Loucy (cell line): ENCODE data around the gene RPS6KA5.

Experiments
- H2AFZ ChIP-seq: fragments of 200-600 bp; sonication (generic); 2 replicates; pipeline ENCODE4 v1.6.0; 2016; ENCODE audit warnings: antibody characterized with exemption, mild to moderate bottlenecking, low read length, moderate library complexity
- H3F3A ChIP-seq: fragments of 200-600 bp; 2 replicates; pipeline ENCODE4 v1.6.0; 2016; ENCODE audit warnings: antibody characterized with exemption, low read depth, mild to moderate bottlenecking
- H3K27me3 ChIP-seq: fragments of 200-600 bp; sonication (generic); 2 replicates; pipeline ENCODE4 v1.6.1; 2014; ENCODE audit warnings: low read length, mild to moderate bottlenecking; ENCODE audit not compliant: insufficient read depth, poor library complexity, severe bottlenecking
- H3K36me3 ChIP-seq: fragments of 200-600 bp; sonication (generic); 2 replicates; pipeline ENCODE4 v1.6.1; 2016; ENCODE audit warnings: low read length; ENCODE audit not compliant: insufficient read depth
- H3K4me1 ChIP-seq: fragments of 200-600 bp; sonication (generic); 2 replicates; pipeline ENCODE4 v1.5.1; 2014; ENCODE audit warnings: low read length, mild to moderate bottlenecking; ENCODE audit not compliant: insufficient read depth, poor library complexity, severe bottlenecking
- H3K4me2 ChIP-seq: fragments of 200-600 bp; sonication (generic); 2 replicates; pipeline ENCODE4 v1.6.0; 2014; ENCODE audit warnings: antibody characterized with exemption, low read length, low read depth, mild to moderate bottlenecking; ENCODE audit not compliant: poor library complexity, severe bottlenecking
- H3K4me3 ChIP-seq: fragments of 200-600 bp; sonication (generic); 2 replicates; pipeline ENCODE4 v1.5.1; 2014; ENCODE audit warnings: low read length, mild to moderate bottlenecking, mixed read lengths; ENCODE audit not compliant: poor library complexity, severe bottlenecking
- H3K79me2 ChIP-seq: fragments of 200-600 bp; sonication (generic); 2 replicates; pipeline ENCODE4 v1.6.1; 2014; ENCODE audit warnings: low read length; ENCODE audit not compliant: insufficient read depth
- H3K9ac ChIP-seq: fragments of 200-600 bp; sonication (generic); 2 replicates; pipeline ENCODE4 v1.6.0; 2014; ENCODE audit warnings: mild to moderate bottlenecking, low read depth, low read length, moderate library complexity; ENCODE audit not compliant: poor library complexity, severe bottlenecking
- H3K9me2 ChIP-seq: fragments of 200-600 bp; sonication (generic); replicated peaks from 2 replicates; pipeline ENCODE4 v1.6.1; 2016; ENCODE audit warnings: low read depth, low read length, mixed read lengths
- H3K9me3 ChIP-seq: fragments of 200-600 bp; sonication (generic); 2 replicates; pipeline ENCODE4 v1.6.1; 2014; ENCODE audit warnings: mild to moderate bottlenecking, antibody characterized with exemption, low read length, low read depth; ENCODE audit not compliant: insufficient read depth
- H4K20me1 ChIP-seq: fragments of 200-600 bp; sonication (generic); 2 replicates; pipeline ENCODE4 v1.6.0; 2014; ENCODE audit warnings: antibody characterized with exemption, low read length, mild to moderate bottlenecking; ENCODE audit not compliant: insufficient read depth, poor library complexity, severe bottlenecking
- CTCF ChIP-seq: fragments of 200-600 bp; sonication (generic); conservative IDR thresholded peaks from 2 replicates; pipeline ENCODE4 v1.5.1; 2014; ENCODE audit warnings: mild to moderate bottlenecking, antibody characterized with exemption, low read length
- EZH2phosphoT487 ChIP-seq: fragments of 200-600 bp; IDR thresholded peaks from 2 replicates; pipeline ENCODE4 v1.6.1; 2018; ENCODE audit warnings: antibody characterized with exemption, mild to moderate bottlenecking, moderate library complexity, borderline replicate concordance

The RPS6KA5 gene

GRCh38 chr14:90970167-90970600 is 90.3 kb downstream of the RPS6KA5 start:
- no peak overlapping the region for H3K9ac ChIP-seq
- H3K4me3 ChIP-seq = no peak overlapping the region
- no peaks in the 10 kb centered on the region for H3K9me3 ChIP-seq
- TF ChIP-seq EZH2phosphoT487 = no peak
- TF ChIP-seq CTCF = no peak
- no peaks in the 10 kb centered on the region for H3K9me2 ChIP-seq
- no peaks in the 10 kb centered on the region for H3K27me3 ChIP-seq
- peaks cover 7% of the 10 kb centered on the region for H3K4me1 ChIP-seq
- peaks cover 24% of the 10 kb centered on the region; the same call in 1 of the 2 replicates for H3K79me2 ChIP-seq
- no peak overlapping the region for H3K4me2 ChIP-seq
- H2AFZ ChIP-seq = no peak overlapping the region
- peaks cover 15% of the 10 kb centered on the region; the same call in 1 of the 2 replicates for H3K36me3 ChIP-seq
- no peaks in the 10 kb centered on the region for H4K20me1 ChIP-seq
- no peaks in the 10 kb centered on the region for H3F3A ChIP-seq

GRCh38 chr14:90969531-90970166 is 90.8 kb downstream of the RPS6KA5 start:
- Histone ChIP-seq H3K4me3 (no peak overlapping the region), H3K36me3 (peaks cover 13% of the 10 kb centered on the region; the same call in 1 of the 2 replicates), H3K9ac (no peak overlapping the region), H3F3A (no peaks in the 10 kb centered on the region), H3K4me2 (no peak overlapping the region), H2AFZ (no peak overlapping the region), H3K9me3 (no peaks in the 10 kb centered on the region), H3K4me1 (peaks cover 7% of the 10 kb centered on the region), H3K79me2 (peaks cover 24% of the 10 kb centered on the region; the same call in 1 of the 2 replicates), H3K9me2 (no peaks in the 10 kb centered on the region), H3K27me3 (no peaks in the 10 kb centered on the region), H4K20me1 (no peaks in the 10 kb centered on the region)
- TF ChIP-seq EZH2phosphoT487 (no peak), CTCF (no peak)

- no peaks in the 10 kb centered on the region for H3K27me3 ChIP-seq
- H3K4me1 ChIP-seq = peaks cover 7% of the 10 kb centered on the region
- no peaks in the 10 kb centered on the region for H3F3A ChIP-seq
- no peak overlapping the region for H3K9ac ChIP-seq
- H3K79me2 ChIP-seq = peaks cover 24% of the 10 kb centered on the region; the same call in 1 of the 2 replicates
- H3K9me2 ChIP-seq = no peaks in the 10 kb centered on the region
- no peak overlapping the region for H3K4me3 ChIP-seq
- no peaks in the 10 kb centered on the region for H3K9me3 ChIP-seq
- H3K36me3 ChIP-seq = peaks cover 15% of the 10 kb centered on the region; the same call in 1 of the 2 replicates
- no peaks in the 10 kb centered on the region for H4K20me1 ChIP-seq
- TF ChIP-seq EZH2phosphoT487 = no peak
- no peak for TF ChIP-seq CTCF
- no peak overlapping the region for H2AFZ ChIP-seq
- no peak overlapping the region for H3K4me2 ChIP-seq
Observed at GRCh38 chr14:90968025-90968424, 92.4 kb downstream of the RPS6KA5 start.
